Inflammatory macrophage treated with lipopolysaccharide for 1 hour (primary cell): ENCODE measurements around the gene ABAT.
A peak's percentile ranks its signal among the peaks of the same experiment; 100 is the strongest.
"Not testable (repeated sequence)": the region's sequence is repeated elsewhere in the genome, so short reads cannot be mapped to it uniquely, and the experiment has no call there.

ENCODE experiments used
- DNase-seq, 2 donors: peaks; one replicate each; pipeline ENCODE4 v3.0.0-alpha.2; 2020 to 2022

ABAT gene

DNA sequence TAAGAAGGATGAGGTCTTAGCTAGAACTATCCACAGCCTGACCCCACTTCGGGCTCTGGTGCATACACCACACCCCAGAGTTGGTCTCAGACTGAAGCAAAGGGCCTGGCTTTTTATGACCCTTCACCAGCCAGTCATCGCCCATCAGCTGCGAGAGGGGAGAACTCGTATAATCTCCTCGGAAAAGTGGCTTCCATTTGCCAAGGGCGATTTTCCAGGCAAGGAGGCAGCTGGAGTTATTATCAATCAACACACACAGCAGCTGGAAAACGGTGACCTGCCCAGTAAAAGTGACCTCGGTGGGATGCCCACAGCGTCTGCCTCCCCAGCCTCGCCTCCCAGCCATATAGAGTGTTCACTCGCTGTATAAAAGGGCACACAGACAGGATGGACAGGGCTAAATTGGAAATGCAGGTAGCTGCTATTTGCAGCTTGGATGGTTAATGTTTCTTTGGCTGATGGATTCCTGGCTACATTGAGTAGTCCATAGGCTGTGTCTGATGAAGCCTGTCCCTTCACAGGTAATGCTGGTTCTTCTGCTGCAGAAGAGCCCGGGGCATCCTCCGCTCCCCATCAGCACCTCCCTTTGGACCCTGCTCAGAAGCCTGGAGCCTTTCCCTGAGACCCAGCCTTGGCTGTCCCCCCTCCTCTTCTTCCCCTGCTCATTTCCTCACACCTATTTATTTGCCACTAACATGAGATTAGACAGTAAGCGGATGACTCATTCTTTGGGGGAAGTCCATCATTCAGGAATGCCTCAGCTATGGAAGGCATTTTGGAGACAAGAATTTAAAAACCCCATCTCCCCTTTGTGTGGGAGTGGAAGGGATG lies 77.3 kb downstream of the ABAT start:
- DNase-seq, result peak in 1 of 2 donors; percentile 48

DNA sequence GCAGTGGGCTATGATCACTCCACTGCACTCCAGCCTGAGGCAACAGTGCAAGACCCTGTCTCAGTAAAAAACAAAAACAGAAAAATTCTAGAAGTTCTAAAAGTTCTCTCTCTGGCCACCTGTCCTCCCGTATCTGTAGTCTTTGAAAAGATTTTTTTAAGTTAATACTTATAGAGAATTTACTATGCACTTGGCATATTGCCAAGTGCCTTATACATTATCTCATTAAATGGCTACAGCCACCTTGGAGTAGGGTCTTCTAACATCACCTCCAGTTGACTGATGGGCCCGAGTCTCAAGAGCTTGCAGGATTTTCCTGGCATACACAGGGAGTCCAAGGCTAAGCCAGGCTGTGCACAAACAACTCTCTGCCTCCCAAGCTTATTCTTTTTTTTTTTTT lies 78.3 kb downstream of the ABAT start:
- DNase-seq, result no peak

DNA sequence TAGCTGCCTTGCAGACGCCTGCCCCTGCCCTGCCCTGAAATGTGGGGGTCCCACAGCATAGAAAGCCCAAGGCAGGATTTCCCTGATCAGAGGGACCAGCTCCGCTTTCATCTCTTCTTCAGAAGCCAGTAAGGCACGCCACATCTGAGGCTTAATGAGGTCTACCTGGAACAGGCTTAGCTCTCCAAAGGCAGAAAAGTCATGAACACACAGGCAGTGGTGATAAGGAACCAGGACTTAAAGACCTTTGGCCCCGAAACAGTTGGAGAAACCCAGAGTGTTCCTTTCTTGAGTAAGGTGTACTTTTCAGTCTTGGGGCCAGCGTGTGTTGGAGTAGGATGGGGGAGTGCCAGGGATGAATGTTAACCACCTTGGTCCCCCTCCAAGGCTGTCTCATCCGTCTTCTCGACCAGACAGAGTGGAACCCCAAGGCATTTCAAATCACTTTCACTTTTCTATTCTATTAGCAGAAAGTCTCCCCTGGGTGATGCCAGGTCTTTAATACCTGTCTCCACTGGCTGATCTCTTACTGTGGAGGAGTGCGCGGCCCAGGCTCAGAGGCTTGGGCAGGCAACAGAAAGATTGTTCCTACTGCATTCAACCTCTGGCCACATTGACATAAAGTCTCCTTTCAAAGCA lies 79.1 kb downstream of the ABAT start:
- no peak for DNase-seq

DNA sequence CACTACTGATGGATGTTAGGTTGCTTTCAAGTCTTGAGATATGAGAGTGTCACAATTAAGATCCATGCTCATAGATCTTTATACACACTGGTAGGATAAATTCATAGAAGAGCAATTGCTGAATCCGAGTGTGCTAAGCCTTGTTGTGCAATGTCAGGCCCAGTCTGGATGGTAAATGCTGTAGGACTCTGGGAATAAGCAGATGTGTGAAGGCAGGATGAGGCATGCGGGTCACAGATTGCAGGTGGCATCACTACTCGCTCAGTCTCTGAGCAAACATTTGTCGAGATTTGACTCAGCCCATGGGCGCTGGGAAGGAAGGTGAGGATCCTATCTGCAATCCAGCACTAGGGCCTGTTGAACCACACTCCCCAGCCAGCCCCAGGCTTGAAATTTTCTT lies 82.3 kb downstream of the ABAT start:
- DNase-seq, result no peak

DNA sequence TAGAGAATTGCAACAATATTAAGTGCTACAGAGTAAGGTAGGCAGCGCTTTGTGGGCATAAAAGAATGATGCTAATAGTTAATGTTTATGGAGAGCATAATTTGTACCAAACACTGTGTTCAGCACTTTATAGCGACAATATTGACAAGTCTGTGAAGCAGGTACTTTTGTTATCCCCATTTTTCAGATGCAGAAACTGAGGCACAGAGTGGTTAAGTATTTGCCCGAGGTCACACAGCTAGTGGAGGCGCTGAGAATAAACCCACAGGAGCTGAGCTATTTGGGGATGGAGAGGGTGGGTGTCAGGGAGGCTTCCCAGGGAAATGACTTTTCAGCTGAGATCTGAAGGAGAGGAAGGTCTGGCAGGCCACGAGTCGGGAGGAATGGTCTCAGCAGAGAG lies 83.6 kb downstream of the ABAT start:
- DNase-seq, result no peak

DNA sequence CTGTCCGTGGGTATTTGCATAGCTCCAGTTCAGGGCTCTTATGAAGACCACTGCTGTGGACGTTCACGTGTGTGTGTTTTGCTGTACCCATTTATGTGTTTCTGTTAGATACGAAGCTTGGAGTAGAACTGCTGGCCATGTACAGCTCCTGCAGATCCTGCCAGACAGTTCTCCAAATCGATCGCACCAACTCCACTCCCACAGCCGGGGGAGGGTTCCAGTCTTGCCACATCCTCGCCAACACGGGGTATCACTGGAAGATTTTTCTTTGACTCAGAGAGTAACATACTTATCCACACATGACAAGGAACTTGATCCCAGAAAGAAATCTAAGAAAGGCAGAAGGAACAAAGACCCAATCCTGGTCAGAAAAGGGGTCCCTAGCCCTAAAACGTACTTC lies 85.6 kb downstream of the ABAT start:
- DNase-seq, result peak in 1 of 2 donors; percentile 33

DNA sequence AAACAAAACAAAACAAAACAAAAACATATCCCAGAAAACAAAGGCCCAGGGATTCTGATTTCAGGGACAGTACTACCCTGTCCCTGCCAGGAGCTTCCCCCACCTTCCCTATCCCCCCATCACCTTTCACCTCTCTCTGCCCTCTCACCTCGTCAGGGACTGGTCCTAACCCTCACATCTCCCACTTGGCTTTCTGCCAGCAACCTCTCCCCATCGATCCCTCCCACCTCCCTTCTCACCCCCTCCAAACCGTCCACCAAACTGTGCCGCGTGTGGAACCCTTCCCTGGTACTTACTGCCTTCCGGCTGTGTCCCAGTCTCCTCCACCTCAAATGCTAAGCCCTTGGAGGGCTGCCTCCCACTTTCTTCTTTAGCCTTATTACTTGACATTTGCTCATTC lies 86.7 kb downstream of the ABAT start:
- no peak for DNase-seq

DNA sequence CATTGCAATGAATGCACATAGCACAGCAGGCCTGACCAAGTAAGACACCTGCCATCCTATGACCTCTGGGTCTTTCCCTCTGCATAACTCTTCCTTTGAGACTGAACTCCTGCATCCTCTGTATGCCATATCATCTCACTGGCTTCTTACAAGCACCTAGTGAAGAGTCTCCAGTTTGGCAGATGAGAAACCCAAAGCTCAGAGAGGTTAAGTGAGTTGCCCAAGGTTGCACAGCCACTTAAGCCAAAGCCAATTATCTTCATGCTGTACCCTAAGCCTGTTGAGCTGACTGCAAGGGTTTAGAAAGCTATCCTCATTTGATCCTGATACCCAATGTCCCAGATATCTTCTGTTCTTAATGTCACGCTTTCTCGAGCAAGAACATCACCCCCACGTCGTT lies 87.8 kb downstream of the ABAT start:
- DNase-seq, result no peak

DNA sequence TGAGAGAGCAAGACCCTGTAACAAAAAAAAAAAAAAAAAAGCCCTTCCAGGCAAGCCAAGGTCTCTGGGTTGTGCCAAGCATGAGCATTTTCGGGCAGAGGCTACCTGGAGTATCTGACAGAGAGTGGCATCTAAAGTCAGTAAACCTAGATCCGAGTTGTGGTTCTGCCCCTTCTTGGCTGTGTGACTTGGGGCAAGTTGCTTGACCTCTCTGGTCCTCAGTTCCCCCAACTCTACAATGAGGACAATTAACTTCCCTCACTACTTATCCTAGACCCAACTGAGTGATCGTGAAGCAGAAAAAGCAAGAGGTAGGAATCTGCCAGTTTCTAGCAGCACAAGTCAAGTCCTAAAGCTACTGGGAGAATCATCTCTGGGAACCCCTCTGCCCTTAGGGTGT lies 88.7 kb downstream of the ABAT start:
- no peak for DNase-seq

DNA sequence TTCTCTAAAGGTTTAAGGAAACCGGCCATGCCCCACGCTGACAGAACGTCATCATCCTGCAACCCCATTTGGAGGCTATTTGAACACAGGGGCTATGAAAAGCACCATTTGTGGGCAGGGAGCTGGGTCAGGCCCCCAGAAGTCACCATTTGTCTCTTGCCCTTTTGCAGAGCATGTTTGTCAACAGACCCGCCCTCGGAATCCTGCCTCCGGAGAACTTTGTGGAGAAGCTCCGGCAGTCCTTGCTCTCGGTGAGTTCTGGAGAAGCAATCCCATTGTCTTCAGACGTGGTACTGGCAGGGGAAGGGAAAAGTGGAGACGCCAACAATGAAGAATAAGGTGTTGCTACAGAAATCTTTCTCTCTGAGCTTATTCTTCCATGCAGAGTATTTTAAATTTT lies 89.5 kb downstream of the ABAT start:
- DNase-seq, result no peak

DNA sequence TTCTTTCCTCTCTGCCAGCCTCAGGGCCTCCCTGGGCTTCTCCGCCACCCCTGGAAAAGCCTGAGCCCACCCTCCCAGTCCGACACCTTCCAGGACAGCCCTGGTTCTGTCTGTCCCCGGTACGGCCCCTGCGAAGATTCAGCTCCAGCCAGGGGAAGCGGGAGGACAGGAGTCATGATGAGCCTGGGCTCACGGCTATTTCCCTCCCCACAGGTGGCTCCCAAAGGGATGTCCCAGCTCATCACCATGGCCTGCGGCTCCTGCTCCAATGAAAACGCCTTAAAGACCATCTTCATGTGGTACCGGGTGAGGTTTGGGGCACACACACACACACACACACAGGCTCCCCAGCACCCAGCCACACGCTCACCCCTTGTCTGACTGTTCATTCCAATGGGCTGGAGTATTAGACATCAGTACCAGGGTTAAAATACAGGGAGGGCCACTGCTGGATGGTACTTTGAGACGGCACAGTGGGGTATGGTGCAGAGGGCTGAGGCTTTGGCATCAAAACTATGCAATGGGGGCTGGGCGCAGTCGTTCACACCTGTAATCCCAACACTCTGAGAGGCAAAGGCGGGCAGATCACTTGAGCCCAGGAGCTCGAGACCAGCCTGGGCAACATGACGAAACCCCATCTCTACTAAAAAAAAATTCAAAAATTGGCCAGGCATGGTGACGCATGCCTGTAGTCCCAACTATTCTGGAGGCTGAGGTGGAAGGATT lies 90.3 kb downstream of the ABAT start:
- DNase-seq, result no peak

DNA sequence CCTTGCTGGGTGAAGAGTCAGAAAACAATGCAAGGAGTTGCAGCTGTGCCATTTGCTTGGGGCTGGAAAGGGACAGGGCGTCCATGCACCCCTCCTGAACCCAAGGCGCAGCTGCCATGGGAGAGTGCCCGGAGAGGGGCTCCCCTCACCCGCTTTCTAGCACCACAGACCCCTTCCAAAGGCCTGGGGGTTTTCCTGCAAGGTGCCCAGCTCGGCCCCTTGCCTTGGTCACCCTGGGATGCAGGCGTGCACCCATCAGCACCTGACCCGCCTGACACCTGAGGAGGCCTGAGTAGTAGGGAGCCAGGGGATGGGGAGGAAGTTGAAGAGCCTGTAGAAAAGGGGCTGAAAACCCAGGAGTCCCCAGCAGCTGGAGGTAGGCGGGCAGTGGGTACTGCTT lies 92.8 kb downstream of the ABAT start:
- DNase-seq, result no peak

DNA sequence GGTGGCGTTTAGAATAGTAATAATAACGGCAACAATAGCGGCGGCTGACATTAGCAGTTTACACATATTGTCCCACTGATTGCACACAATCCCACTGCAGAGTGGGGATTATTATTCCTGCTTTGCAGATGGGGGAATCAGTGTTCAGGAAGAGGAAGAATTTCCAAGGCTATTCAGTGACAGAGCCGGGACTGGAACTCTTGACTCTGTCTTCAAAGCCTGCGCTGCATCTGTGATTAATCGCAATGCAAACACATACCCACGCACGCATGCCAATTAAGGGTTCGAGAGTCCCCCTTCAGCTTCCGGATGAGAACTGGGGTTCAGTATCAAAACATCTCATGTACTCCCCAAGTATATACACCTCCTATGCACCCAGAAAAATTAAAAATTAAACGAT lies 93.9 kb downstream of the ABAT start:
- DNase-seq, result no peak

DNA sequence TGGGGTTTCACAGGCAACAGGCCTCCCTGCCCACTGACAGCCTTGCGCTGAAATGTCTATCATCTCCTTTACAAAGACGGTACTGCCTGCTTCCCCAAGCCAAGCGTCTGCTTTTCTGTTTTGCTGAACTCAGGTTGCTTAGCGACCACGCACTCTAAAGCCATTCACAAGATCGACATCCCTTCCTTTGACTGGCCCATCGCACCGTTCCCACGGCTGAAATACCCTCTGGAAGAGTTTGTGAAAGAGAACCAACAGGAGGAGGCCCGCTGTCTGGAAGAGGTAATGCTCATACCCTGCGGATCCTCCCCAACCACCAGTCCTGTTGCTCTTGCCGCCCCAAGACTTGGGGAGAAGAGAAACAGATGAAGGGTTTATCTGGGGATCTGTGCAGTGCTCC lies 94.3 kb downstream of the ABAT start:
- DNase-seq, result no peak

DNA sequence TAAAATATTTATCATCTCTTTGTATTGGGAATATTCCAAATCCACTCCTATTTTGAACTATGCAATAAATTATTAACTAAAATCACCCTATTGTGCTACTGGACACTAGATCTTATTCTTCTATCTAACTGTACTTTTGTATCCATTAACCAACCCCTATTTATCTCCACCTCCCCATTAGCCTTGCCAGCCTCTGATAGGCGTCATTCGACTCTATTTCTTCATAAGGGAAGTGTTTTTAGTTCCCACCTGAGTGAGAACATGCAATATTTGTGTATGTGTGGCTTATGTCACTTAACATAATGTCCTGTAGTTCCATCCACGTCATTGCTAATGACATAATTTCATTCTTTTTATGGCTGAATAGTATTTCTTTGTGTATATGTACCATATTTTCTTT lies 99.1 kb downstream of the ABAT start:
- DNase-seq, result no peak

DNA sequence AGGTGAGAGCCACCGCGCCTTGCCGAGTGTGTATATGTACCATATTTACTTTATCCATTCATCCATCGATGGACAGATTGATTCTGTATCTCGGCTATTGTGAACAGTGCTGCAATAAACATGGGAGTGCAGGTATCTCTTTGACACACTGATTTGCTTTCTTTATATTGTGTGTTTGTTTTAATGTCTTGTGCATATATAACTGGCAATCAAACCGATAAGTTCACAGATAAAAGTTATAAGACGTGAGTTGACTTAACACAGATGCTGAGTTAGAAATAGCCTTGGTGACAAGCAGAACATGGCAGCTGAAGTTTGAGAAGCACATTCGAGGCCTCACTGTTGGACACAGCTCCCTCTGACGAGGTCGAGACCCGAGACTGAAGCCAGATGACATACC lies 99.8 kb downstream of the ABAT start:
- no peak for DNase-seq

DNA sequence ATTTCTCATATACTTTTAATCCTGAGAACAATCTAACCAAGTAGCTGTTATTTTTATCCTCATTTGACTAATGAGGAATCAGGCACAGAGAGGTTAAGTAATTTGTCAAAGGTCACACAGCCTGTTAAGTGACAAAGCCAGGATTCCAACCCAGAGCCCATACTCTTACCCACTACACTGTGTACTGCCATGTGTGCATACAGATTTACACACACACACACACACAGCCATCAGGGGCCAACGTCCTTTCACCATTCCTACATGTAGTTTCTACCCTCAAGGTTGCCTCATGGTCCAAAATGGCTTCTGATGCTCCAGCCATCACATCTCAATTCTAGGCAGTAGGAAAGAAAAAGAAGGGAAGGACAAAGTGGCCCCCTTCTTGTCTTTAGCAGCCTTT lies 100.9 kb downstream of the ABAT start:
- no peak for DNase-seq

DNA sequence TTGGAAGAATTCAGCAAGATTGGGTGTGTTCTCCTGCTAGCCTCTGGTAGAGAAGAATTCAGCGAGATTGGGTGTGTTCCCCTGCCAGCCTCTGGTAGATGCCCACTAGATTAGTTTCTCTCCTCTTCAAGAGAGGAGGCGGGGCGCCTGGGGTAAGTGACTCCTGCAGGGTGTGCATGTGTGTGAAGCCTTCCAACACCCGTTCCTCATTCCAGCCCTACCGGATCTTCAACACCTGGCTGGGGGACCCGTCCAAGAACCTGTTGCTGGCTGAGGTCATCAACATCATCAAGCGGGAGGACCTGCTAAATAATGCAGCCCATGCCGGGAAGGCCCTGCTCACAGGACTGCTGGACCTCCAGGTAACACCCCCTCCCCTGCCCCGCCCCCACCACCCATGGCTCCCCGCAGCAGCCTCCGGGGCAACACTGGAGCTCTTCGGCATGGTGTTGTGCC lies 101.7 kb downstream of the ABAT start:
- no peak for DNase-seq

DNA sequence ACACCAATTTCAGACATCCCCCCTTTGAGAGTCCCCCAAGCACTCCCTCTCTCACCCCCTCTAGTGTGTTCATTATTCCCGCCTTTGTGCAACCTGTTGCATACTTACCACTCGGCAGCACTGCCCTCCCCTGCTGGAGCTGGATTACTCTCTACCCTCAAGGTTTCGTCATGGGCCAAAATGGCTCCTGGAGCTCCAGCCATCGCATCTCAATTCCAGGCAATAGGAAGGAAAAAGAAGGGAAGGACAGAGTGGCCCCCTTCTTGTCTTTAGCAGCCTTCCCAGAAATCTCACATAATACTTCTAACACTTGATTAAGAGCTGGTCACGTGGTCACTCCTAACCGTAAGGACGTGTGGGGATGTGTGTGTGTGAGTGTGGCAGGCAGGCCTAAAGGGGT lies 102.8 kb downstream of the ABAT start:
- no peak for DNase-seq

DNA sequence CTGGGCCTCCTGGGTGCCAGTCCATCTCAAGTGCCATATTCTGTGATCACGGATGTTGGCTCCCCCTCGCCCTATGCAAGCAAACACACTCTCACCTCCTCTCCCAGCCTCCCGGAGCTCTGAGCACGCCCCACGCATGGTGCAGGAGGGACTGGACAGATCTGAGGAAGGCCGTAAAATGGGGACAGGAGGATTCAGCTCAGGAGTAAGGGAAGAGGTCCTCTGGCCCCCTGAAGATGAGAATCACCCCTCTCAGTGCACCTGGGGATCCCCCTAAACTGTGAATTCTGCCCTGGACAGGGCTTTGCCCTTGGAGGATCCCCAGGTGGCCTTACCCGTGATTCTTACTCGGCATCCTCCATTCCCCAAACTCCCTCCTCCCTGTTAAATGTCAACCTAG lies 107.4 kb downstream of the ABAT start:
- DNase-seq, result no peak

DNA sequence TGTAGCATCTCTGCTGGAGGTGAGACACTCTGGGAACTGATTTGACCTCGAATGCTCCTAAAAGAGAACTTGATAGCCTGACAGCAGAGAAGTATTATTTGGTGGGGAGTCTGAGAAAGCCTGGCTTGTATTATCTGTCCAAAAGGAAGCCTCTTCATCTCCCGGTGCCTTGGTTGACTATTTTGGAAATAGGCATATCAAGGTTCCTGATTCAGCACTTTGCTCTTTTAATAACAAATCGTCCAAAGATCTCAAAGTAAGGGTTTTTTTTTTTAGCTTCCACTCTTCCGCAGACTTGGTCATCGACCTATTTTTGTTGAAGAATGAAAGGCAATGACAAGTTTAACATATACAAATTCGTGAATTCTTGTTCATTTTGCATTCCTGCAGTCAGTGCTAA lies 108.3 kb downstream of the ABAT start:
- no peak for DNase-seq

DNA sequence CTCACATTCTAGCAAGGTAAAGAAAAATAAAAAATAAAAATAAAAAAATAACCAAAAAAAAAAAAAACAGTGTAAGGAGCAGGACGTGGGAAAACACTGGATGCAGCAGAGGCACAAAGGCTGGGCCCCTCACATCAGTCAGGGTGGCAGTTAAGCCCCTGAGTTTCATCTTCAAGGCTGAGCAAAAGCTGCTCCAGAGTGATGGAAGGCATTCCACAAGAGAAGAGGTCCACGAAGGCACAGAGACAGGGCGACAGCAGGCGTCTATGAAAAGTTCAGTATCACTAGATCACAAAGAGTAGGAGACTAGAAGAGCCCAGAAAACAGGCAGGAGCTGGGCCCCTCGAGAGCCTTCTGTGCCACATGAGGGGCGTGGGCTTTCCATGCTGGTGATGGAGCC lies 111.0 kb downstream of the ABAT start:
- DNase-seq, result no peak

DNA sequence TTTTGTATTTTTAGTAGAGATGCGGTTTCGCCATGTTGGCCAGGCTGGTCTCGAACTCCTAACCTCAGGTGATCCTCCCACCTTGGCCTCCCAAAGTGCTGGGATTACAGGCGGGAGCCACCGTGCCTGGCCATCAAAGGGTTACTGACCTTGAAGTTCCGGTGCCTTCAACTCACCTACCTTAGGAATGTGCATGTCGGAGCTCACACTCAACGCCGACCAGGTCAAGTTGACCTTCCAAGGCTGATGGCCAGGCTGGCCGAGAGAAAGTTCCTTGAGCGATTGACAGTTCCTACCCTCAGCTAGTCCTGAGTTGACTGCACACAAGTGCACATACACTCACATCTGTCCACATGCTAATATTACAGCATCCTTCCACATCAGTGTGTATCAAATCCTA lies 111.9 kb downstream of the ABAT start:
- not testable (repeated sequence) for DNase-seq

DNA sequence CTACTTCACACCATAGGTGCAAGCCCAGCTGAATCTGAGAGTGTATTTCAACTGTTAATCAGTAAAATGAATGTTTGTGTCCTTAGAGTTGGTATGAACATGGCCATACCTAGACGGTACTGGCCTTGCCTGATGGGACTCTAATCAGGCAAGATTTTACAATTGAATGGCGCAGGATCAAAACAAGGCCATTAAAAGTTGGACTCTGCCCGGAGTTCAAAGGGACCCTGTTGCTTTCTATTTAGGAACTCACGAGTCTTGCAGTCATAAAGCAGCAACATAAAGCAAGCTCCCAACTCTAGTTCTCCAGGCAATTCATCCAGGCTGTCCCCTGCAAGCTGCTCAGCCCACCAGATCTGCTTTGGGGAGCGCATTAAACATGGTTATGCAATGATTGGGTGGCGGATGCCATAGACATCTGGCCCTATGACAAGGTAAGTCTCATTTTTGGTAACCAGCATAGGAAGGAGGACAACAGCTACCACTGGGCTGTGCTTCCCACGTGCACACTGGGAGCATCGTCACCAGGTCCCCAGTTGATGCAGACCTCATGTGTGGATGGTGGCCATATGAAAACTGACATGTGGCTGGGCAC lies 114.3 kb downstream of the ABAT start:
- DNase-seq, result no peak
